HG03342 (cell line): Measurements from ENCODE around the gene LEKR1.

Source experiments
- ATAC-seq: cut with Tn5 transposase; IDR thresholded peaks from one replicate; pipeline ENCODE4 v1.9.1; 2021; ENCODE audit warnings: mild to moderate bottlenecking, moderate library complexity; ENCODE audit not compliant: unreplicated experiment

The LEKR1 gene

GRCh38 chr3:157074981-157075380 is 248.8 kb downstream of the LEKR1 start:
- ATAC-seq = no peak

GRCh38 chr3:157075693-157076420 is 249.7 kb downstream of the LEKR1 start:
- ATAC-seq = no peak

- no peak for ATAC-seq
Measured at GRCh38 chr3:157077565-157077991, 251.4 kb downstream of the LEKR1 start.

- ATAC-seq = no peak
Measured at GRCh38 chr3:157078131-157078810, 252.1 kb downstream of the LEKR1 start.

- no peak for ATAC-seq
Measured at GRCh38 chr3:157078811-157079185, 252.6 kb downstream of the LEKR1 start.

GRCh38 chr3:157079676-157080369 is 253.7 kb downstream of the LEKR1 start:
- no peak for ATAC-seq

GRCh38 chr3:157081626-157082210 is 255.6 kb downstream of the LEKR1 start:
- ATAC-seq = peak; percentile 79

GRCh38 chr3:157082305-157082982 is 256.3 kb downstream of the LEKR1 start:
- ATAC-seq = no peak

GRCh38 chr3:157083824-157084223 is 257.7 kb downstream of the LEKR1 start:
- no peak for ATAC-seq

GRCh38 chr3:157086060-157086750 is 260.1 kb downstream of the LEKR1 start:
- ATAC-seq = no peak

GRCh38 chr3:157086775-157087174 is 260.6 kb downstream of the LEKR1 start:
- ATAC-seq = no peak

- ATAC-seq = no peak
Measured at GRCh38 chr3:157087373-157087772, 261.2 kb downstream of the LEKR1 start.

GRCh38 chr3:157087780-157088600 is 261.8 kb downstream of the LEKR1 start:
- ATAC-seq = no peak

GRCh38 chr3:157088601-157089454 is 262.7 kb downstream of the LEKR1 start:
- ATAC-seq = peak; percentile 72

- peak; percentile 21 for ATAC-seq
Measured at GRCh38 chr3:157089455-157090221, 263.5 kb downstream of the LEKR1 start.

- no peak for ATAC-seq
Measured at GRCh38 chr3:157091083-157091833, 265.1 kb downstream of the LEKR1 start.

- ATAC-seq = no peak
Measured at GRCh38 chr3:157092230-157092629, 266.1 kb downstream of the LEKR1 start.
